Measurements from ENCODE around the gene TDRD9. TPM values are rescaled to one million over a fixed set of nuclear protein-coding genes. Genes with fewer than 3 reads are reported as not detected.

Gene TDRD9
- total RNA-seq, 4 donors from 2014 or later = 2.0 to 3.2 (median 2.6) TPM

DNA sequence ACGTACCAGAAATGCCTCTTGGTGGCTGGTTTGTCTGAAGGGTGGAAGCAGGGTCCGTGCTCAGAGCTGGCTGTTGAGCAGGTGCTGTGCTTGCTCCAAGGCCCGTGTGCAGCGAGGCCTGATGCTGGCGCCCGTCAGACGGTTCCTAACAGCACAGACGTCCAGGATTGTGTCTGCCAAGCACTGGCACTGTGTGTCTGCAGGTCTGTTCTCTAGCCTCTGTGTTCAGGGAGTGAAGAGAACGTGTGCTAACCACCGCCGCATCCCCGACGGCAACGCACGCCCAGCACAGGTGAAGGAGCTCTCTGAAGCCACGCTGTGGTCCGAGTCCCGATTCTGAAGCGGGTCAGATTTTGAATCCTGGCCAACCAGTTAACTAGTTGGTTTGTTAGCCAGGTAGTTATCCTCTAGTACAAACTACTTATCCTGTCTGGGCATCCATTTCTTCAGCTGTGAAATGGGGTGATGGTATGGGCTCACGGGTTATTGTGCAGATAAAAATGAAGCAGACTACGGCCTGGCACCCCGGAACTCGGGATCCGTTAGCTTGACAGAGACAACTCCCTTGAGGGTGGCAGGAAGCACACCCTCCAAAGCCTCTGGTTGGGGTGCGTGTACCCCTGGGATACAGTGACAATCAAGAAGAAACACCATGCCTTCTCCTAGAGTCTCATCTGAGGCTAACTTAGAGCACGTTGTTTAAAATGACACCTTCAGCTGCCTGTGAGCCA lies 18.6 kb upstream of the TDRD9 start:
- H3K27ac ChIP-seq (replicated peaks in 1 of 4) = peak overlapping the region; percentile 36 to 67 (median 52)
- WGBS = 82% methylated on average over 16 of the region's 26 CpGs

GRCh38 chr14:103910262-103910935 lies 17.9 kb upstream of the TDRD9 start:
- Histone ChIP-seq H3K27me3 (no peaks in the 10 kb centered on the region), H3K4me1 (peaks cover 12 to 18% (median 14%) of the 10 kb centered on the region in 4 donors), H3K27ac (replicated peaks in 1 of 4) (peak overlapping the region; percentile 36 to 67 (median 52)), H3K36me3 (peaks cover 37 to 46% (median 43%) of the 10 kb centered on the region in 4 donors), H3K4me3 (peak overlapping the region in 3 of 4 donors; percentile 9 to 33 (median 33)), H3K9me3 (no peaks in the 10 kb centered on the region)
- DNase-seq (ENCODE audit: extremely low spot score) = no peak
- 25% methylated on average over 18 of the region's 20 CpGs for WGBS
- intact Hi-C loops (cut with DNase I) = loop anchor here (2.0 to 10.0 kb wide), 2 partner anchors 104 to 336 kb away; no protein-coding TSS in a partner anchor
- TF ChIP-seq EP300 (IDR thresholded peaks at IDR 0.05) (no peak), POLR2AphosphoS5 (IDR thresholded peaks at IDR 0.05) (peak; percentile 50 to 64)
- TF ChIP-seq, protein P1, sequence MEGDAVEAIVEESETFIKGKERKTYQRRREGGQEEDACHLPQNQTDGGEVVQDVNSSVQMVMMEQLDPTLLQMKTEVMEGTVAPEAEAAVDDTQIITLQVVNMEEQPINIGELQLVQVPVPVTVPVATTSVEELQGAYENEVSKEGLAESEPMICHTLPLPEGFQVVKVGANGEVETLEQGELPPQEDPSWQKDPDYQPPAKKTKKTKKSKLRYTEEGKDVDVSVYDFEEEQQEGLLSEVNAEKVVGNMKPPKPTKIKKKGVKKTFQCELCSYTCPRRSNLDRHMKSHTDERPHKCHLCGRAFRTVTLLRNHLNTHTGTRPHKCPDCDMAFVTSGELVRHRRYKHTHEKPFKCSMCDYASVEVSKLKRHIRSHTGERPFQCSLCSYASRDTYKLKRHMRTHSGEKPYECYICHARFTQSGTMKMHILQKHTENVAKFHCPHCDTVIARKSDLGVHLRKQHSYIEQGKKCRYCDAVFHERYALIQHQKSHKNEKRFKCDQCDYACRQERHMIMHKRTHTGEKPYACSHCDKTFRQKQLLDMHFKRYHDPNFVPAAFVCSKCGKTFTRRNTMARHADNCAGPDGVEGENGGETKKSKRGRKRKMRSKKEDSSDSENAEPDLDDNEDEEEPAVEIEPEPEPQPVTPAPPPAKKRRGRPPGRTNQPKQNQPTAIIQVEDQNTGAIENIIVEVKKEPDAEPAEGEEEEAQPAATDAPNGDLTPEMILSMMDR (IDR thresholded peaks at IDR 0.05) = peak; percentile 74 to 88 (median 80)

More for the DNA sequence above, 18.6 kb upstream of the TDRD9 start:
- DNase-seq (ENCODE audit: extremely low spot score) = no peak
- peaks cover 12 to 15% (median 14%) of the 10 kb centered on the region in 4 donors for H3K4me1 ChIP-seq
- H3K36me3 ChIP-seq = peaks cover 34 to 39% (median 37%) of the 10 kb centered on the region in 4 donors
- no peaks in the 10 kb centered on the region for H3K27me3 ChIP-seq
- intact Hi-C loops (cut with DNase I) = loop anchor here (2.0 to 10.0 kb wide), 2 partner anchors 103 to 335 kb away; no protein-coding TSS in a partner anchor
- H3K4me3 ChIP-seq = peak overlapping the region in 3 of 4 donors; percentile 9 to 33 (median 33)
- TF ChIP-seq POLR2AphosphoS5 (IDR thresholded peaks at IDR 0.05) = no peak
- no peak for TF ChIP-seq EP300 (IDR thresholded peaks at IDR 0.05)
- TF ChIP-seq, protein P1 (IDR thresholded peaks at IDR 0.05) = no peak
- no peak for TF ChIP-seq POLR2A (IDR thresholded peaks at IDR 0.05; ENCODE audit: low read depth)
- no peaks in the 10 kb centered on the region for H3K9me3 ChIP-seq

GRCh38 chr14:103910984-103911383 lies 17.3 kb upstream of the TDRD9 start:
- no peaks in the 10 kb centered on the region for H3K9me3 ChIP-seq
- peaks cover 12 to 22% (median 14%) of the 10 kb centered on the region in 4 donors for H3K4me1 ChIP-seq
- WGBS = 61% methylated on average over 5 of the region's 6 CpGs
- intact Hi-C loops (cut with DNase I) = loop anchor here (2.0 to 10.0 kb wide), 2 partner anchors 104 to 336 kb away; no protein-coding TSS in a partner anchor
- H3K36me3 ChIP-seq = peaks cover 37 to 52% (median 47%) of the 10 kb centered on the region in 4 donors
- no peaks in the 10 kb centered on the region for H3K27me3 ChIP-seq
- peak overlapping the region; percentile 17 to 57 (median 41) for H3K27ac ChIP-seq (replicated peaks in 1 of 4)
- no peak overlapping the region for H3K4me3 ChIP-seq
- no peak for TF ChIP-seq POLR2AphosphoS5 (IDR thresholded peaks at IDR 0.05)
- no peak for TF ChIP-seq EP300 (IDR thresholded peaks at IDR 0.05)
- TF ChIP-seq POLR2A (IDR thresholded peaks at IDR 0.05; ENCODE audit: low read depth) = no peak
- TF ChIP-seq, protein P1 (IDR thresholded peaks at IDR 0.05) = no peak
- no peak for DNase-seq (ENCODE audit: extremely low spot score)

DNA sequence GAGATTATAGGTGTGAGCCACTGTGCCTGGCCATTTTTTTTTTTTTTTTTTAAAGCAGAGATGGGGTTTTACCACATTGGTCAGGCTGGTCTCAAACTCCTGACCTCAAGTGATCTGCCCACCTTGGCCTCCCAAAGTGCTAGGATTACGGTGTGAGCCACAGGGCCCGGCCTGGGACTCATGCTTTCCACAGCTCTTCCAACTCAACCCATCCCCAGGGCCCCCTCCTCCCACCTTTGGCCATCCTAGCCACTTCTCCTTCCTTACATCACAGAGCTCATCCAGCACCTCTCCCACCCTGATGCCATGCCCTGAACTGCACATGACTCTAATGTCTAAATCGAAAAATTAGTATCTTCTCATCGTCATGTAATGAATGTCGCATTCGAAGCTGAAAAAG lies 12.6 kb upstream of the TDRD9 start:
- no peaks in the 10 kb centered on the region for H3K9me3 ChIP-seq

More for the DNA sequence above, 12.6 kb upstream of the TDRD9 start:
- WGBS = 87% methylated on average over 6 of the region's 6 CpGs
- Histone ChIP-seq H3K27me3 (no peaks in the 10 kb centered on the region), H3K4me3 (no peak overlapping the region), H3K4me1 (peaks cover 36 to 52% (median 42%) of the 10 kb centered on the region in 4 donors), H3K27ac (replicated peaks in 1 of 4) (no peak overlapping the region), H3K36me3 (peaks cover 37 to 63% (median 55%) of the 10 kb centered on the region in 4 donors)
- intact Hi-C loops (cut with DNase I) = loop anchor here (10.0 kb wide), 1 partner anchor 341 kb away; no protein-coding TSS in a partner anchor
- DNase-seq (ENCODE audit: extremely low spot score) = no peak
- no peak for TF ChIP-seq POLR2AphosphoS5 (IDR thresholded peaks at IDR 0.05)
- TF ChIP-seq, protein P1 (IDR thresholded peaks at IDR 0.05) = no peak
- TF ChIP-seq EP300 (IDR thresholded peaks at IDR 0.05) = no peak
- TF ChIP-seq POLR2A (IDR thresholded peaks at IDR 0.05; ENCODE audit: low read depth) = no peak

Measured in esophagus muscularis mucosa (tissue), 4 donors.